ENCODE data around the gene CREB5.

CREB5 gene

GRCh38 chr7:28481091-28481926, 69.0 kb downstream of the CREB5 start:
- no peak for DNase-seq

DNA sequence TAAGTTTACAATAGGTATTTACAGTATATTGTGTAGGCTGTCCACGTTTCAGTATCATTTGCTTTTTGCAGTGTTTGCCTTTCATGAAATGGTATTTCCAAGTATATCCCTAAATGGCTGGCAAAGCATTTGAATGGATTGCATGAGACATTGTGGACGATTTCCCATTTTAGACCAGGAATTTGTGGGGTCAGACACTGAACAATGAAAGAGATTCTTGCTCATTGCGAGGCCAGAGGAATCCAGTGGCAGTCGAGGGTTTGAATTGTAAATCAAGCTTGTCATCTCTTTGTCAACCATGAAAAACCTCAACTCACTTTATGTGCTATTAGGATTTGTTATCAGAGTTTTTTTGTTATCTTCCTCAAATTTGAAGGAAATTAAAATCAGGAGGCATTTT, 70.8 kb downstream of the CREB5 start:
- DNase-seq = no peak

- no peak for DNase-seq
Measured at GRCh38 chr7:28483908-28484605, 71.7 kb downstream of the CREB5 start.

- no peak for DNase-seq
Measured at GRCh38 chr7:28484606-28484935, 72.3 kb downstream of the CREB5 start.

DNA sequence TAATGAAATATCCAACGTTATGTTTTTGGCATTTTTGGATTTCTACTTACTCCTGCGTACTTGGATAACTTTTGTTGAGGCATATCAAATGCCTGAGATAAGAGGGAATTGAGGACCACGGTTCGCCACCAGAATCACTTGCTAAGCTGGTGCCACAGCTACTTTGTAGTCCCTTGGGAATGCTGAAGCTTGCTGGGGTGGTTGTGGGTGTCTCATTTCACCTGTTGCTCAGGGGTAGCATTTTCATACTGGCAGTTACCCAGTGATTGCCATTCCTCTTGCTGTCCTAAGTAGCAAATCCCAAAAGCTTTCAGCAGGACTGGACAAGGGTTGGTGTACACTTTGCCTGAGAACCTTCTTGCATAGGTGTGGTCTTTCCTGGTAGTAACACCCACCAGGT, 75.2 kb downstream of the CREB5 start:
- DNase-seq = no peak

- DNase-seq = no peak
Measured at GRCh38 chr7:28488061-28488791, 75.9 kb downstream of the CREB5 start.

DNA sequence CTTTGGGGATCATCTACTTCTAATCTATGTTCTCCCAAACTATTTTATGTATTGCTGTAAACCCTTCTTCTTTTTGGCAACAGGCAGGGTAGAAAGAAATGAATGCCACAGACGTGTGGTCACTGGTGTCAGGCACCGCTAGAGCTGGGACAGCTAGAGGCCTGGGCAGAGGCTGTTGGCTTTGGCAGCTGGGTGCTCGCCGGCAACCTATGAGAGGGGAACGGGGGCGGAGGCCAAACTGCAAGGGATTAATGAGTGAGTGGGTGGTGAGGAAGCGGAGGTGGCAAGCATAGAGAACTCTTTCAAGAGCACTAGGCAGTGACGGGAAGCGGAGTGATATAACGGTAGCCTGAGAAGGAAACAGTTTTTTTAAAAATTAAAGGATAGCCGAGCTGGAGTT, 78.5 kb downstream of the CREB5 start:
- no peak for DNase-seq

DNA sequence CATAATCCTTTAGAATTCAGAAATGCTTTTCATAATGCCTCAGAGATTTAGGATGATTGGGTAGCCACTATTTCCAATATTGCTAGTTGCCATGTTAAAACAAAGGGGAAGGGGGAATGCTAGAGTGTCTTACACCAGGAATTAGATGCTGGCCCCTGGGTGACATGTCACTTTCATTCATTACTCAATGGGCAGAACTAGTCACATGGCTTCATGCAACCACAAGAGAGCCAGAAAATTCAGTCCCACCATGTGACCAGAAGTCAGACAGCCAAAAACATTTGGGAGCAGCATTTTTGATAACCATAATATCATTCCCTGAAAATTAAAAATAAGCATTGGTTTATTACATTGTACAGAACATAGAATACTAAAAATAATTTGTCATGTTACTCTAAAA, 81.2 kb downstream of the CREB5 start:
- DNase-seq = no peak

GRCh38 chr7:28497009-28497408, 84.7 kb downstream of the CREB5 start:
- DNase-seq = no peak

DNA sequence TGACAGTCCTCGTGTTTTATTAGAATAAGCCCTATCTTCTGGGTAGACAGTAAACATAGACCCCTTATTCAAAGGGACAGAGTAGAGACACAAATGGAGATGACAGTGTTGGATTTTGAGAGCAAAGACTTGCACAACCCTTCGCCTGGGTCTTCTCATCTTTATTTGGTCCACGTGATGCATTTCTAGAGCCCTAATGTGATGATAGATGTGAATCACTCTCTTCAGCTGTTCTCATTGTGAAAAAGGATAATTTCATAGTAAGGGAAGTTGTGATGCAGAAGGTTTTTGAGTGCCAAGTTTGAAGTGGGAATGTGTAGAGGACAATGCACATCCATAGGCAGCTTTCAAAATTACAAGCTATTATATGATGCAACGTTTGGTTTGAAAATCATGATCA, 86.3 kb downstream of the CREB5 start:
- DNase-seq = no peak

DNA sequence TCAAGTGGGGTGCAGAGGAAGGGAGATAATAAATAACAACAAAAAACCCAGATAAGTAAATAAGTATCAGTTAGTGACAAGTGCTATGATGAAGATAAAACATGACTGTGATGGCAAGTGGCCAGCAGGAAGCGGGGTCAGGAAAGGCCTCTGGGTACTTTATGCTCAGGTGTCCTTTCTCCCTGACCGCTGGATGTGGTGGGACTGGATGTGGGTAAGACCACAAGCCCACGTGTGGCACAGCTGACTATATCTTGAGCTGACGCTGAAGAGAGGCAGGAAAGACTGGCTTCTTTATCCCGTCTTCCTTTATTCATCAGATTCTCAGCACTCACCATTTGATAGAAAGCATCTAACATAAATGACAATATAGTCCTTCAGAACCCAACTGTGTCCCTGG, 87.8 kb downstream of the CREB5 start:
- no peak for DNase-seq

DNA sequence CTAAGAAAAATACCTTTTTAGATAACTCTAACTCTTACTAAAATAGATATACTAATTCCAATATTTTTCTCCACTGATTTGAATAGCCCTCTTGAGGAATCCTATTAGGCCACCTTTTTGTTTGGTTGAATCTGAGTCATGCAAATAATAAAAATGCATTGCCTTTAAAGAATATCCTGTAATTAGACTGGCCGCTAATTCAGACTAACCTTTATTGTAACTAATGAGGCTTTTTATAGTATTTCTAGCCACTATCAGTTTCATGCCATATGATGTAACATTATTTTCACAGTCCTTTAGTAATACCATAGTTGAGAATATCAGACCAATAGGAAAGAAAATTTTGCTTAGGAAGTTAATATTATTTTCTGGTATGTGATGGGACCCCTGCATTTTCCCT, 90.1 kb downstream of the CREB5 start:
- no peak for DNase-seq

- no peak for DNase-seq
Measured at GRCh38 chr7:28503396-28503795, 91.1 kb downstream of the CREB5 start.

DNA sequence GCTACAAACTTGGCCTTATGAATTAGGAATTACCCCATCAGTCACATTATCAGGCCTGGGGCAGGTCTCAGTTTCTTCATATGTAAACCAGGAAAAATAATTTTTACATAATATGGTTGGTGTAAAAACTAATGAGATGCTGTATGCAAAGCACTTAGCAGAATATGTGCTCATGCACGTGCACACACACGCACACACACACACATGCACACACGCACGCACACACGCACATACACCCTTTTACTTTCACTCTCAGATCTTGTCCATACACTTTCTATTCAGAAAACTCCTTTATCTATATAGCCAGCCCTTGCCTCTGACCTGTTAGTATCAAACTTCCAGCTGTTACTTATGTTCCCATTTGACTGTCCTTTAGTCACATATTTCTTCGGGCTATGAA, 92.7 kb downstream of the CREB5 start:
- no peak for DNase-seq

GRCh38 chr7:28505867-28506266, 93.5 kb downstream of the CREB5 start:
- DNase-seq = no peak

- no peak for DNase-seq
Measured at GRCh38 chr7:28507525-28508282, 95.4 kb downstream of the CREB5 start.

DNA sequence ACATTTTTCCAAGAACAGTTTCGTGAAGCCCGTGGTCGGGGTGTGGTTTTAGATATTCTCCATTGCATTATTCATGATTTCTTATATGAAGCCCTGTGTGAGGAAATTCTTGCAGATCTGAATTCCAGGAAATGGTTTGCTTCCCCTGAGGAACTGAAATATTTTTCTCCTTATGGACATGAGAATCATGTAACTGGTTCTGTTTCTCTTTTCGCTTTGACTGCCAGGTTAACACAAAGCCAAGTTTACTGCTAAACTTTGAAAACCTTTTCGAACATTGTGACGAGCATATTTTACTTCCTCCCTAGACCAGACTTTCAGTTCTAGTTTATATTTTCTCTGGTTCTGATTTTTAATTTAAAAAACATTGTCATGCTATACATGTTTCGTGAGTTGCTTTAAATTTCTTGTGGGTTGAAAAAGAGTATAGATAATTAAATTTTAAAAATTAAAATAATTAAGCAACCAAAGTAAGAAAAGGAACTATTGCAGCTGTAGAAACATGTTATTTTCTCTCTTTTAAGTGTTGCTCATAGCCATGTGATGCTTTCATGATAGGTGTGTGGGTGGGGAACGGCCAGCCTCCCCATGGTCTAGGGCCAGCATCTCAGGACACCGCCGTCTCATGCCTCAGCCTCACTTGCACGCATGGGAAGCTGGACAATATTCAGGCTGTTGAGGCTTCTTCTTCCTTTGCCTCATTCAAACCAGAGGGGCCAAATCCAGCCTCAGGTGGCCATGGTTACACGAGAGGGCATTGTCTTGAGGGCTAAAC, 97.1 kb downstream of the CREB5 start:
- no peak for DNase-seq

- no peak for DNase-seq
Measured at GRCh38 chr7:28510026-28510369, 97.7 kb downstream of the CREB5 start.

DNA sequence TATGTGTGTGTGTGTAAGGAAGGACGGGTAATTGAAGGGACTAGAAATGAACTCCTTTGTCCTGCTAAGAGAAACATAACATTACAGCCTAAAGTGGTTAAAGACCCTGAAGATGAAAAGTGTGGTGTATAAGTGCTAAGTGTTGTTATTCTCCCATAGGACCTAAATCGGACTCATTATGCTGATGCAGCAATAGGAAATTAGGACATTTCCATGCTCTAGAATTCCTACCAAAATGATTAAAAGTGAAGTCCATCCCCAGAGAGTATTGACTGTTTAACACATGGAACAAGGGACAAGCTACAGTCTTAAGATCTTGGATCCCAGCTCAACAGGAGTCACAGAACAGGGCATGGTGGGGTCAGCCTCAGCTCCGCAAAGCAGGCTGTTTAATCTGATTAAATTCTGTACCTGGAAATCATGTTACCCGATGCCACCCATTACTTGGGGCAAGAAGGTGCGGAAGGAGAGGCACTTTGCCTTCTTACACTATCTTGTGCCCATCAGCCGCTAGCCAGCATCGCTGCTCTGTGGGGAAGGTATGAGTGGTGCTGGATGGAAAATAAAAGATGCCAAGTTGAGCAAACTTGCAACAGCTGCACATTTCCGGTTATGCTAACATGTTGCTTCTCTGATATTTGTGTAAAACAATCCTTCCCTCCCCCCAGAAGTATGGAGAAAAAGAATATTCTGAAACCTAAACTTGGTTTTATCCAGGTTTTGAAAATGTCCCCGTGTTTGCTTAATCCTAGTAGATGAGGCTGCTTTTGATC, 100.5 kb downstream of the CREB5 start:
- no peak for DNase-seq

- DNase-seq = no peak
Measured at GRCh38 chr7:28516390-28517172, 104.3 kb downstream of the CREB5 start.

DNA sequence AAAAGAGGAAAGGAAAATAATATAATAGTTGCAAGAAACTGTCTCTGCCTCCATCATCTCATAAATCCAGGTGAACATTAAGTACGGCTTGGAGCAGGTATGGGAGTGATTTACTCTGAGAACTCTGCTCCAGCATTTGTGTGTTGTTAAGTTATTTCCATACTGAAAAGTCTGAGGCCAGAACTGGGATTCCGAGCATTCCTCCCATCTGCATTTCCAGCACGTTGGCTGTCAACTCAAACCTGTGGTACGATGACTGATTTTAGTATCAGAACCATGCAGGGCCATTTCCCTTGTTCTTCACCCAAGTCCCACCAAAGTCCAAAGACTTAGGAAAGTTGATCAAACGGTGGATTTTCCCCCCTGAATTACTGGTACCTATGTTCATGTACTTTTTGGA, 104.9 kb downstream of the CREB5 start:
- no peak for DNase-seq
